DMS153 treated with DMSO at 0.1 percent for 48 hours (cell line): ENCODE results near the gene ITIH4.

Experiments used
- DNase-seq: peaks from one replicate; lab custom pipeline; 2025; ENCODE audit not compliant: unreplicated experiment; lab: John Stamatoyannopoulos, UW

Gene ITIH4

DNA sequence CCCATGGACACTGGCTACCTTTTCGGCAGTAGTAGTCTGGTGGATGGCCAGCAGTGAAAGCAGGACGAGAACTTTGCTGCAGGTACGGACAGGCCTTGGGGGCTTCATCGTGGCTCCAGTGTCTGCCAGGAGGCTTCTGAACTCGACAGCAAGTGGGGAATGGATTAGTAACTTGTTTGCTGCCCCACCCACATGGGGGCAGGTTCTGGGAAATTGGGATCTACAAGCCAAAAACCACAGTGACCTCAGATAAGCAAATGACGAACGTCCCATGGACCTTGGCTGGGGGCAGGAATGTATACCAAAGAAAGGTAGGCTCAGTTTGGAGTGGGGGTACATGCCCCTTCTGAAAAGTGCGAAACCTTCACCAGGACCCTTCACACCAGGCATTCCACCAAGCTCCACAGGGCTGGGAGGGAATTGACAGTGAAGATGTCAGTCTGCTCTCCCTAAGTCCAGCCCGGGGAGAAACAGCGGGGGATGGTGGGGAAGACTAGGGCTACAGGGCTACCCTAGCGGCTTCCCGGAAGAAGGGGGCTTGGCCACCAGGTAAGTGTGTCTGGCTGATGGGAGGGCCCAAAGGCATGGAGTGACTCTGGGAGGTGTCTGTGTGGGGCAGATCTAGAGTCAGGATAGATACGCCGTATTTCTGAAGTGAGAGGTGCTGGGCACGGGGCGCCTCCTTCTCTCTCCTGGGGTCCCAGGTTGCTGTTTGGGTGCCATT, at the start of gene ITIH4:
Gene ITIH4, minus strand, starts transcription at position 138 of the 724 bp plus-strand sequence. Its CDS starts 30 bp downstream, at position 108.
- no peak for DNase-seq

DNA sequence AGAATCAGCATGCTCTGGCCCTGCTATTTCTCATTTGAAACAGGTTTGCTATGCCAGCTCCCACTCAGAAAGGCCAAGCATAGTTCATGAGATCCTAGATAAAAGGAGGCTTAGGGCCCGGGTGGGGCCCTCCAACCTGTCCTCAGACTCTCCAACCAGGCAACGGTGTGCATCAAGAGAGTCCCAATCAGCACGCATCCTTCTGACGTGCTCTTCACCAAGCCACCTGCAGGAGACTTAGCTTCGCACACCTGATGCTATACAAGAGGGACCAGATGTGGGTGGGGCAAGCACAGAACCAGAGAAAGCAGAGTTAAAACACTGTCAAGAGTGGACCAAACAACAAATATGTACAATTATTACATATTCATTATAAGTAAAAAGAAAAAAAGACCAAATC, 49.6 kb upstream of the ITIH4 start:
- DNase-seq: no peak

- DNase-seq: no peak
Observed at GRCh38 chr3:52879581-52879980, 49.1 kb upstream of the ITIH4 start.

DNA sequence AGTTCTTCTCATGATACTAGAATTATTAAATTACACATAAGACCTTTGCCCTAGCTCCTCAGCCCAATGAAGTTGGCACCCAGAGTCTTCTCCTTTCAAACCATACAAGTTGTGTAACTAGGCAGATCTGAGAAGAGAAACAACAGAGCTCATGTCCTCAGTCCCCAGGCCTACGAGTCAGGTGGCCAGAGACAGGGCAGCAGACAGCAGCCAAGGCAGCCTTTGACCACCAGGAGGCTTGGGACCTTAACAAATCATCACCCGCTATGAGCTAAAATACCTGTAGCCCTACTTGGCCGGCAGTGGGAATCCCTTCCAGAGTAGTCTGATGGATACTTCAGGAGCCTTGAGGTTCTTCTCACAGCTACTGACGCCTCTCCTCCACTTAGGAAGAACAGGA, 48.6 kb upstream of the ITIH4 start:
- no peak for DNase-seq

GRCh38 chr3:52877085-52877484, 46.6 kb upstream of the ITIH4 start:
- no peak for DNase-seq

DNA sequence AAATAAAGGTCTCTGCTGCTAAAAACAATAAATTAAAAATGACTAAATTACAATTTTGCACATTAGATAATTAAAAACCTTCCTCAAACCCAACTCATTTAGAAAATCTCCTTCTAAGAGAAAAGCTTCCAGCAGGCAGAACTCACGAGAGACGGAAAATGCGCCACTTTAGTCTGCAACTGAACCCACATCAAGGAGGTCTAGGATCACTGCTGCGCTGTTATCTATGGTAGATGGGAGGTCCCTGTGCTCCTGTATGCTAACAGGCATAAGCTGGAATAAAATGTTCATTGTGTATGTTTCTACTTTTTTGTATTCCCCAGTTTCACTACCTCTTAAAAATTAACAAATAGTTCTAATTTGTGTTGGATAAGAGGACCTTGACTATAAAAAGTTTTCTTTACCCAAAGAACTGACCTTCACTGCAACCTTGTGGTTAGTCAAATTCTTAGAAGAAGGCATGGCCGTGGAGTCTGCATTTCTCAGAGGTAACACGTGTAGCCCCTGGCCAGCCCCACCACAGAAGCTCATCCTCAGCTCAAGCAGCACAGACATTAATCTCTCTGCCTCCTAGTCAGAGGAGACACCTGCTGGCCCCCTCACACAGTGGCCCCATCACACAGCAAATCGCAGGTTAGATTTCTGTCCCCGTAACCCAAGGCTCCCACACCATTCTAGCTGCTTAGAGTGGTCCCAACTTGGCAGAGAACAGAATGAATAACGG, 44.6 kb upstream of the ITIH4 start:
- DNase-seq: no peak

DNA sequence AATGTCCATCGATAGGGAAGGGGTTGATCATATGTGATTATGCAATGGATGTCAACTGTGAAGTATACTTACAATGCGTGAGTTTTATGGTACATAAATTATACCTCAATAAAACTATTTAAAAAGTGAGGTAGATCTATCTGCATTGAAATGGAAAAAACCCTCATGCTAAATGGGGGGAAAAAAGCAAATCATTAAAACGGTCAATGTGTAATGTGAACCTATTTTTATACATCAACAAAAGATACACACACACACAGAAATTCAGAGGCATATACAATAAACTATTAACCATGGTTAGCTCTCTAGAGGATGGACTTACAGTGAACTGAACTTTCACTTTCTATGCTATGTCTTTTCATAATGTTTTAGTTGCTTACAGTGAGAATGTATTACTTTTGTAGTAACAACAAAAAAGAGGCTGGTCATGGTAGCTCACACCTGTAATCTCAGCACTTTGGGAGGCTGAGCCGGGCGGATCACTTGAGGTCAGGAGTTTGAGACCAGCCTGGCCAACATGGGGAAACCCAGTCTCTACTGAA, 43.8 kb upstream of the ITIH4 start:
- no peak for DNase-seq

- DNase-seq: no peak
Observed at GRCh38 chr3:52873433-52874159, 43.1 kb upstream of the ITIH4 start.

DNA sequence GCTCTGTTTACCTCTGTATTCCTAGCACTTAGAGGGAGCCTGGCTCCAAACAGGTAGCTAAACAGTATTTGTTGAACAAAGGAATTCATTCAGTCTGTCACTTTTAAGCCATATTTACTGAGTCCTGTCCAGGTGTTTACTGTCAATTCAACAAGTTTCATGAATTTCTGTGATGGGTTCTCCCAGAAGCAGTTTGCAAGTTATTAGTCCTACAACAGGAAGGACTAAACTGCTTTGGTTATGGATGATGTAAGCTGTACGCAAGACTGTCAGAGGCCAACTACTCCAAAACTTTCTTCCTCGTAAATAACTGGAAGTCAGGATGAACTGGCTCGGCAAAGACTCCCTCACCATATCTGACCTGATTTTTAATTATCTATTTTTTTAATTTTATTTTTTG, 41.8 kb upstream of the ITIH4 start:
- no peak for DNase-seq

GRCh38 chr3:52871761-52872160, 41.3 kb upstream of the ITIH4 start:
- no peak for DNase-seq

- no peak for DNase-seq
Observed at GRCh38 chr3:52870471-52870870, 40.0 kb upstream of the ITIH4 start.

DNA sequence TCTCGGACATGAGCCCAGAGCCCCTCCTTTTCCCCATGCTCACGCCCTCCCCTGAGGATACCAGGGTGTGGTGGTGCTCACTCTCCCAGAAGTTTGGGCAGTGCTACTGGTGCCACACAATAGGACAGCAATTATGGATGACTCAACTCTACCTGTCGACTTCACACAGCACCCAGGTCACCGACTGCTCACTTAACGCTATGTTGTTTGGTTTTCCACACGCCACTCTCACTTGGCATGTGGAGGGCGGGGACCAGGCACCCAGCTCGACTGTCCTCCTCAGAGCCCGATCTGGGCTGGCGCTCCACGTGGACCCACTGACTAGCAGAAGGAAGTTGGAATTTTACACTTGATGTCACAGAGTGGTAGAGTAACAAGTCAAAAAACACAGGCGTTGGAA, 36.0 kb upstream of the ITIH4 start:
- DNase-seq: no peak

- DNase-seq: no peak
Observed at GRCh38 chr3:52865994-52866393, 35.5 kb upstream of the ITIH4 start.

GRCh38 chr3:52860424-52860768, 29.9 kb upstream of the ITIH4 start:
- DNase-seq: no peak

DNA sequence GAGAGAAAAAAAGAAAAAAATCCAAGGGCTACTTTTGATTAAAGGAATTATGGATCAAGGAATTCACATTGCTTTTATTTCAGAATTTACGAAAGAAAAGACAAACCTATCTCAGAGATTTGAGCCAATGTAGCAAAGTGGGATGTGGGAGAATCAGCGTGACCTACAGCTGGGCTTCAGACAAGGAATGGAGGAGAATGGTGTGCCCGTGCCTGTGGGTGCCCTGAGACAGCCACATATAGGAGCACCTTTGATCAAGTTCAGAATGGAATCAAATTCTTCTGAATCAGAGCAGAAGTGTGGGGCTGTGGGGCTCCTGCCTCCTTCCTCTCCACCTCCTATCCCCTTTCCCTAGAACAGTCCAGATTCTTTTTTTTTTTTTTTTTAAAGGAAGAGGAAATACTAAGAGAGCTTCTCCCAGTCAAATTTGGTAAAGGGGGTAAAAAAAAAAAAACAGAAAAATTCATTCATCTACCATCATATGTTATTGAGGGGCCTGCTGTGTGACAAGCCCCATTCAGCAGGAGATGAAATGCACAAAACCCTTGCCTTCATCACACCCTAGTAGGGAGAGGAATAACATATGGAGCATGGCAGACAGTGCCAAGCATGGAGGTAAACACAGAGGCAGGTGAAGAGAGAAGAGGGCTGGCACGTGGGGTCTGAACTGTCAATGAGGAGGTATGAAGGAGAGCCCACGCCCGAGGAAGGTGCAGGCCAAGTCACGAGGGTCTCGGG, 29.4 kb upstream of the ITIH4 start:
- no peak for DNase-seq

- no peak for DNase-seq
Observed at GRCh38 chr3:52857864-52858263, 27.4 kb upstream of the ITIH4 start.

GRCh38 chr3:52857133-52857532, 26.7 kb upstream of the ITIH4 start:
- no peak for DNase-seq

GRCh38 chr3:52856666-52857065, 26.2 kb upstream of the ITIH4 start:
- no peak for DNase-seq

- no peak for DNase-seq
Observed at GRCh38 chr3:52854013-52854412, 23.5 kb upstream of the ITIH4 start.

GRCh38 chr3:52852419-52852818, 21.9 kb upstream of the ITIH4 start:
- no peak for DNase-seq

DNA sequence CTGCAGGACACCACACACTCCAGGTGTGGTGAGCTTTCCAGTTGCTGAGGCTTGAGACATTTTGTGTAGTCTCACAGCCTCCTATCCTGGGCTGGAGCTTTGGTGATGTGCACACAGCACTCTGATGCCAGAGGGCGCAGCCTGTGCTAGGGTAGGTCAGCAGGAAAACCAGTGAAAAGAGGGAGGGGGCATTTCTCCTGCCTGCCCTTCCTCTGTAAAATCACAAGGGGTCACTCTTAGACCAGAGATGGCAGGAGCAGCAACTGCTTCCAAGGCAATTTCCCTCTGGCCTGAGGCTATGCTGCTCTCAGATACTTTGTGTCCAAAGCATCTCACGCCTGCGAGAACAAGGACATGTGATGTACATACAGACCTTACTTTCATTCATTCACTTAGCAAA, 20.9 kb upstream of the ITIH4 start:
- no peak for DNase-seq
